Neuronal stem cell (in vitro differentiated cells): ENCODE data around the gene SLC19A1.

ENCODE experiments used
- DNase-seq: peaks from one replicate; pipeline ENCODE4 v3.0.0-alpha.2; 2013; ENCODE audit warnings: low spot score
- H2AFZ ChIP-seq: one replicate; pipeline ENCODE4 v1.6.1; 2013; ENCODE audit warnings: mild to moderate bottlenecking, low read length, inconsistent platforms
- H2AK5ac ChIP-seq: 2 replicates; pipeline ENCODE4 v1.6.1; 2013; ENCODE audit warnings: low read depth, mild to moderate bottlenecking, inconsistent platforms, low read length, moderate library complexity, mixed read lengths
- H2BK120ac ChIP-seq: 2 replicates; pipeline ENCODE4 v1.6.1; 2013; ENCODE audit warnings: low read depth, mild to moderate bottlenecking, inconsistent platforms, low read length, moderate library complexity, mixed read lengths
- H2BK12ac ChIP-seq: one replicate; pipeline ENCODE4 v1.6.1; 2013; ENCODE audit warnings: low read length, inconsistent platforms
- H2BK15ac ChIP-seq: 2 replicates; pipeline ENCODE4 v1.6.1; 2013; ENCODE audit warnings: mild to moderate bottlenecking, low read length, inconsistent platforms, mixed read lengths
- H2BK5ac ChIP-seq: one replicate; pipeline ENCODE4 v1.6.1; 2013; ENCODE audit warnings: inconsistent platforms, mild to moderate bottlenecking, low read length, moderate library complexity
- H3K14ac ChIP-seq: one replicate; pipeline ENCODE4 v1.6.1; 2013; ENCODE audit warnings: low read length, inconsistent platforms
- H3K18ac ChIP-seq: 2 replicates; pipeline ENCODE4 v1.6.1; 2013; ENCODE audit warnings: low read length, inconsistent platforms
- H3K23ac ChIP-seq: 2 replicates; pipeline ENCODE4 v1.6.1; 2013; ENCODE audit warnings: low read depth, mild to moderate bottlenecking, mixed read lengths, low read length, inconsistent platforms; ENCODE audit not compliant: poor library complexity
- H3K27ac ChIP-seq: replicated peaks from 3 replicates; pipeline ENCODE4 v1.5.1; 2013; ENCODE audit warnings: low read length, inconsistent platforms
- H3K27me3 ChIP-seq, 3 experiments: 2 replicates each; pipeline ENCODE4 v1.6.1; 2013; ENCODE audit warnings: low read length in 3 of 3, mild to moderate bottlenecking in 2 of 3, inconsistent platforms in 1 of 3, low read depth in 1 of 3, mixed read lengths in 1 of 3, moderate library complexity in 1 of 3; ENCODE audit not compliant: control insufficient read depth in 3 of 3, insufficient read depth in 3 of 3
- H3K36me3 ChIP-seq, 2 donors: replicated peaks in 1 of 2; 2 replicates each; pipeline ENCODE4 v1.6.1; 2013; ENCODE audit warnings: low read length in 2 of 2; ENCODE audit not compliant: control insufficient read depth in 2 of 2, insufficient read depth in 2 of 2
- H3K4ac ChIP-seq: 2 replicates; pipeline ENCODE4 v1.6.1; 2013; ENCODE audit warnings: inconsistent platforms, mild to moderate bottlenecking, low read length, moderate library complexity
- H3K4me1 ChIP-seq, 2 donors: 1 replicate in 1 of 2; 2 replicates in 1 of 2; pipeline ENCODE4 v1.6.1; 2013; ENCODE audit warnings: low read length in 2 of 2, low read depth in 1 of 2; ENCODE audit not compliant: control insufficient read depth in 2 of 2, insufficient read depth in 1 of 2
- H3K4me2 ChIP-seq: one replicate; pipeline ENCODE4 v1.6.1; 2013; ENCODE audit warnings: mild to moderate bottlenecking, low read length, inconsistent platforms; ENCODE audit not compliant: insufficient read depth, poor library complexity, severe bottlenecking
- H3K4me3 ChIP-seq, 2 donors: 2 replicates each; pipeline ENCODE4 v1.5.1; 2013; ENCODE audit warnings: low read length in 2 of 2, mild to moderate bottlenecking in 2 of 2, inconsistent platforms in 1 of 2, moderate library complexity in 1 of 2
- H3K79me1 ChIP-seq: one replicate; pipeline ENCODE4 v1.6.1; 2013; ENCODE audit warnings: low read depth, mild to moderate bottlenecking, inconsistent platforms, low read length, moderate library complexity
- H3K9ac ChIP-seq: one replicate; pipeline ENCODE4 v1.6.1; 2013; ENCODE audit warnings: mild to moderate bottlenecking, low read depth, low read length, inconsistent platforms; ENCODE audit not compliant: poor library complexity
- H3K9me3 ChIP-seq, 2 donors: replicated peaks in 1 of 2; 2 replicates each; pipeline versions ENCODE3 to v1.6.1; 2013; ENCODE audit warnings: low read length in 2 of 2, mild to moderate bottlenecking in 2 of 2, inconsistent platforms in 1 of 2, low read depth in 1 of 2, mixed read lengths in 1 of 2, moderate library complexity in 1 of 2; ENCODE audit not compliant: control insufficient read depth in 2 of 2, insufficient read depth in 1 of 2
- H4K8ac ChIP-seq: one replicate; pipeline ENCODE4 v1.6.1; 2013; ENCODE audit warnings: low read depth, mild to moderate bottlenecking, inconsistent platforms, low read length, moderate library complexity
- H4K91ac ChIP-seq: one replicate; pipeline ENCODE4 v1.6.1; 2013; ENCODE audit warnings: low read length, low read depth, mild to moderate bottlenecking, inconsistent platforms; ENCODE audit not compliant: poor library complexity
- WGBS, 2 donors: extraction: QIAGEN DNeasy Blood & Tissue Kit; methylation state at CpG; one replicate each; pipeline ENCODE4 v1.1.7; 2013; ENCODE audit warnings: missing lambda C conversion rate in 2 of 2, mixed read lengths in 1 of 2; ENCODE audit not compliant: insufficient read length in 2 of 2, insufficient replicate concordance in 1 of 2; ENCODE audit errors: extremely low coverage in 2 of 2; 5-methylcytosine and 5-hydroxymethylcytosine counted together

Gene SLC19A1

DNA sequence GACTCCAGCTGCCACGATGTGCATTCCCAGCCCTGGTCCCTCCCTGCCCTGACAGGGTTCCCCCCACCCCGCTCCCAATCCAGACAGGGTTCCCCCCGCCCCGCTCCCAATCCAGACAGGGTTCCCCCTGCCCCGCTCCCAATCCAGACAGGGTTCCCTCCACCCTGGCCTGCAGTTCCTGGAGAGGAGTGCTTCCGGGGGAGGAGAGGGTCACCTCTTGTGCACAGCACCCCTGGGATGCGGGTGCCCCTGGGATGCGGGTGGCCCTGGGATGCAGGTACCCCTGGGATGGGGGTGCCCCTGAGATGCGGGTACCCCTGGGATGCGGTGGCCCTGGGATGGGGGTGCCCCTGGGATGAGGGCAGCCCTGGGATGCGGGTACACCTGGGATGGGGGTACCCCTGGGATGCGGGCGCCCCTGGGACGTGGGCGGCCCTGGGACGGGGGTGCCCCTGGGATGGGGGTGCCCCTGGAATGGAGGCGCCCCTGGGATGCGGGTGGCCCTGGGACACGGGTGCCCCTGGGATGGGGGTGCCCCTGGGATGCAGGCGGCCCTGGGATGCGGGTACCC, 36.7 kb upstream of the SLC19A1 start:
- no peak for DNase-seq
- H3K14ac ChIP-seq: no peak overlapping the region
- no peak overlapping the region for H4K8ac ChIP-seq

DNA sequence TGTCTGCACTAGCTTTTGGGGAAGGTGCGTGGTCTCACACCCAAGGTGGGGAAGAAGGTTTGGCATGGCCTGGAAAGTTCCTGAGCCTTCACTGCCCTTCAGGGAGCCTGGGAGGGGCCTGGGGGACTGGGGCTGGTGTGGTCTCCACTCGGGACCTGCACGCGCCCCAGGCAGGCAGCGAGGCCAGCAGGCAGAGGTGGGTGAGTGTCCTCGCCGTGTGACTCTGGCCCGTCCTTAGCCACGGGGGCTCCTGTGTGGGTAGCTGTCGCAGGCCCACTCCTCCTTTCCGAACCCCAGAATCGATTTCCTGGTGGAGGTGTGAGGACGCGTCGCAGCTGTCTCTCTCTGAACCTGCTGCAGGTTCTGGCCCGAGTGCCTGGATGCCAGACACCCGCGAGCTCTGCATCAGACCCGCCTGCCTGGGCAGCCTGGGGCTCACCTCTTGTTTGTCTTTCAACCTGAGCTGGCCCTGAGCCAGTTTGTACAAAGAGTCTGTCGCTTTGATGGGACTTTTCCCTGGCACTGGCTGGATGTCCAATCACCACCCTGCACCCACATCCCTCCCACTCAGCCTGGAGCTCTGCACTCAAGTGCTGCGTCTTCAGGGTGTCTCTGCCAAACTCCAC, 36.0 kb upstream of the SLC19A1 start:
- no peak for DNase-seq
- WGBS, 2 donors: no CpG with 5 or more reads among the region's 21 CpGs
- H3K23ac ChIP-seq: no peak overlapping the region
- peak overlapping the region; percentile 47 for H4K91ac ChIP-seq
- no peak overlapping the region for H2AFZ ChIP-seq
- no peak overlapping the region for H3K4me2 ChIP-seq
- no peak overlapping the region for H2BK15ac ChIP-seq
- no peak overlapping the region for H3K9ac ChIP-seq
- no peak overlapping the region for H2BK12ac ChIP-seq
- no peak overlapping the region for H3K14ac ChIP-seq
- H2AK5ac ChIP-seq: peak overlapping the region; percentile 41
- H3K4ac ChIP-seq: no peak overlapping the region
- no peak overlapping the region for H3K27ac ChIP-seq
- H4K8ac ChIP-seq: no peak overlapping the region
- no peak overlapping the region for H2BK120ac ChIP-seq
- no peaks in the 10 kb centered on the region for H3K36me3 ChIP-seq
- H3K4me1 ChIP-seq: peaks cover 9 to 12% of the 10 kb centered on the region in 2 donors
- no peak overlapping the region for H2BK5ac ChIP-seq
- no peaks in the 10 kb centered on the region for H3K9me3 ChIP-seq
- H3K18ac ChIP-seq: no peak overlapping the region
- H3K27me3 ChIP-seq: peaks cover 0 to 25% (median 0%) of the 10 kb centered on the region in 3 experiments
- H3K79me1 ChIP-seq: no peaks in the 10 kb centered on the region
- H3K4me3 ChIP-seq: no peak overlapping the region

More for the DNA sequence above, 36.7 kb upstream of the SLC19A1 start:
- Histone ChIP-seq H3K9me3 (peaks cover 2% of the 10 kb centered on the region in 2 donors), H4K91ac (no peak overlapping the region), H3K27me3 (peaks cover 0 to 22% (median 0%) of the 10 kb centered on the region in 3 experiments), H3K9ac (no peak overlapping the region), H2BK5ac (no peak overlapping the region), H3K79me1 (no peaks in the 10 kb centered on the region), H2BK12ac (no peak overlapping the region), H2BK15ac (no peak overlapping the region), H2BK120ac (no peak overlapping the region), H3K23ac (no peak overlapping the region), H3K27ac (no peak overlapping the region), H3K4me1 (peaks cover 8 to 9% of the 10 kb centered on the region in 2 donors), H2AK5ac (peak overlapping the region; percentile 41), H3K4ac (no peak overlapping the region), H3K4me2 (no peak overlapping the region), H3K18ac (no peak overlapping the region), H3K4me3 (no peak overlapping the region), H3K36me3 (no peaks in the 10 kb centered on the region), H2AFZ (no peak overlapping the region)
- WGBS, 2 donors: no CpG with 5 or more reads among the region's 21 CpGs

DNA sequence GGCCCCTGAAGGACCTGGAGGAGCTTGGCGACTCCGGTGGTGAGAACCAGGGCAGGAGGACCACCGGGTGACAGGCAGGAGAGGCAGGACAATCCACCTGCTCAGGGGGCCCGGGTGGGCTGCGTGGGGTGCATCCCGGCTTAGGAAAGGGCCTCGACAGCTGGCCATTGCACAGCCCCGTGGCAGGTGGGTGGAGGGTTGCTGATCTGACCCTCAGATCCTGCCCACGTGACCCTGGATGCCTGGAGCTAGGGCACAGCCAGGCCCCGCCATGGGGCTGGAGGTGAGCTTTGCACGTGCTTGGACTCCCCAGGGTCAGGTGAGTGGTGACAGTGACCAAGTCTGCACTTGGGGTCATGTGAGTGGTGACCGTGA, 35.5 kb upstream of the SLC19A1 start:
- no peak overlapping the region for H3K14ac ChIP-seq
- no peak overlapping the region for H3K4ac ChIP-seq
- no CpG with 5 or more reads among the region's 12 CpGs for WGBS, 2 donors
- H3K36me3 ChIP-seq: no peaks in the 10 kb centered on the region
- no peak overlapping the region for H3K4me2 ChIP-seq
- no peak overlapping the region for H2BK120ac ChIP-seq
- peaks cover 9 to 12% of the 10 kb centered on the region in 2 donors for H3K4me1 ChIP-seq
- no peak overlapping the region for H3K9ac ChIP-seq
- no peaks in the 10 kb centered on the region for H3K9me3 ChIP-seq
- no peak for DNase-seq
- no peak overlapping the region for H2BK12ac ChIP-seq
- H2BK15ac ChIP-seq: no peak overlapping the region
- H3K23ac ChIP-seq: no peak overlapping the region
- H3K27me3 ChIP-seq: peaks cover 0 to 30% (median 0%) of the 10 kb centered on the region in 3 experiments
- no peaks in the 10 kb centered on the region for H3K79me1 ChIP-seq
- no peak overlapping the region for H3K4me3 ChIP-seq
- no peak overlapping the region for H4K8ac ChIP-seq
- H2AK5ac ChIP-seq: peak overlapping the region; percentile 2
- peak overlapping the region; percentile 47 for H4K91ac ChIP-seq
- no peak overlapping the region for H3K18ac ChIP-seq
- no peak overlapping the region for H2AFZ ChIP-seq
- no peak overlapping the region for H3K27ac ChIP-seq
- no peak overlapping the region for H2BK5ac ChIP-seq

DNA sequence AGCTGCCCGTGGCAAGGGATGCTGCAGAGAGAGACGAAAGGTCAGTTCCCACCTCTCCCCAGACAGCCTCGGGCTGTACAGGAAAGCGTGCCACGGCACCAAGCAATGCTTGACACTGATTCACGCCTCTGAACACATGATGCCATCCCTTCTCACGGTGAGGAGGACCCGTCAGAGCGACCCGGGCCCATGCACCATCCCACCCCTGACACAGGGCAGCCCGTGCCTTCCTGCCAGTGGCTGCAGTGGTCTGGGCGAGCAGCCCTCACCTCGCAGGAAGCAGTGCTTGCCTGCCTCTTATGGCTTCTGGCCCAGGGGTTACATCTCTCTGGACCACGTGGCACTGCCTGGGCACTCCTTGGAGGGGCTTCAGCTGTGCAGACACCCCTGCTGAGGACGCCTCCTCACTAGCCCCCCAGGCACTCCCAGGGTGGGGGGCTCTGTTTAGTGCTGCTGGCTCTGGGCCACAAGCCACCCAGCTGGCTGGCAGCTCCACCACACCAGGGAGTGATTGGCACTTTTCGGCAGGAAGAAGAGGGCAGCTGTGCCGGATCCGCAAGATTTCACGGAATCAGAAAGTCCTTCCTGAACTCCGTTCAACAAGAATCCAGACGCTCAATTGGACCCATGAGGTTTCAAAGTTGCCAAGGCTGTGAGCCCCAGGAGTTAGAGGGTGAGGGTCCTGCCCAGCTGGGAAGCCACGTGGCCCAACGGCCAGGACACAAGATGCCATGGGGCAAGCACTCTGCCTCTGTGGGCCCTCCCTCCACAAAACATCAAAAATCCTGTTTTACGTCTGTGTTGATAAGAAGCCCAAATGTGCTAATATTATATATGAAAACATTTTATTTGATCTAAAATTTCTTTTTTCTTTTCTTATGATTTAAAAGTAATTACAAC, 34.8 kb upstream of the SLC19A1 start:
- no peak for DNase-seq
- Histone ChIP-seq H3K27me3 (peaks cover 0 to 36% (median 0%) of the 10 kb centered on the region in 3 experiments), H4K91ac (no peak overlapping the region), H2BK5ac (no peak overlapping the region), H2BK12ac (no peak overlapping the region), H2BK120ac (no peak overlapping the region), H3K9me3 (no peaks in the 10 kb centered on the region), H3K18ac (no peak overlapping the region), H3K4me2 (no peak overlapping the region), H3K23ac (peak overlapping the region; percentile 8), H3K4me3 (no peak overlapping the region), H3K14ac (peak overlapping the region; percentile 87), H3K4me1 (peaks cover 9 to 12% of the 10 kb centered on the region in 2 donors), H3K79me1 (no peaks in the 10 kb centered on the region), H3K27ac (no peak overlapping the region), H3K9ac (no peak overlapping the region), H2AFZ (no peak overlapping the region), H3K36me3 (no peaks in the 10 kb centered on the region), H2AK5ac (peak overlapping the region; percentile 0), H4K8ac (no peak overlapping the region), H2BK15ac (no peak overlapping the region), H3K4ac (no peak overlapping the region)
- no CpG with 5 or more reads among the region's 24 CpGs for WGBS, 2 donors
